Gastroesophageal sphincter (tissue), 3 donors: Measurements from ENCODE around the gene OR52B6.

Source experiments
- EP300 ChIP-seq: sonication (generic); formaldehyde crosslinking; IDR thresholded peaks from one replicate; pipeline ENCODE4 v1.6.1; 2017; ENCODE audit warnings: antibody characterized with exemption, mild to moderate bottlenecking
- POLR2AphosphoS5 ChIP-seq: sonication (generic); formaldehyde crosslinking; IDR thresholded peaks from one replicate; pipeline ENCODE4 v1.6.1; 2017; ENCODE audit warnings: antibody characterized with exemption
- TF ChIP-seq, protein P1 (sequence below), 4 experiments: fragments of 200-600 bp in 2 of 4; fragments of 450-650 bp in 2 of 4; sonication (generic) in 1 of 4; IDR thresholded peaks; one replicate each; pipeline ENCODE4 v1.5.1; 2017 to 2019; ENCODE audit warnings: antibody characterized with exemption in 4 of 4, mild to moderate bottlenecking in 2 of 4, moderate library complexity in 2 of 4

DNA sequence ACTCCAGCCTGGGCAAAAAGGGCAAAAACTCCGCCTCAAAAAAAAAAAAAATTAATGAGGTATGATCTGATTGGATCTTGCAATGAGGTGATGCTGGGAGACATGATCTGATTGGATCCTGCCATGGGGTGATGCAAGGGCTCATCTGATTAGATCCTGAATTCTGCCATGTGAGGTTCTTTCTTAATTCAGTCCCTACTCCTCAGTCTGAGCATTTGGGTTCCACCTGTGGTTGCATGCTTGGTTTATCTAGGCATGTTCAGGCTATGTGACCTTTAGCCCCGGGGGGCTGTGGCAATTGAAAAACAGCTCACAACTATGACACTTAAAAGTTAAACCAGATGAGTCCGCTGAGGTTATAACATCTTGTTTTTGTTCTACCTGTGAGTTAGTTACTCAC lies 10.9 kb downstream of the OR52B6 start:
- TF ChIP-seq, protein P1, sequence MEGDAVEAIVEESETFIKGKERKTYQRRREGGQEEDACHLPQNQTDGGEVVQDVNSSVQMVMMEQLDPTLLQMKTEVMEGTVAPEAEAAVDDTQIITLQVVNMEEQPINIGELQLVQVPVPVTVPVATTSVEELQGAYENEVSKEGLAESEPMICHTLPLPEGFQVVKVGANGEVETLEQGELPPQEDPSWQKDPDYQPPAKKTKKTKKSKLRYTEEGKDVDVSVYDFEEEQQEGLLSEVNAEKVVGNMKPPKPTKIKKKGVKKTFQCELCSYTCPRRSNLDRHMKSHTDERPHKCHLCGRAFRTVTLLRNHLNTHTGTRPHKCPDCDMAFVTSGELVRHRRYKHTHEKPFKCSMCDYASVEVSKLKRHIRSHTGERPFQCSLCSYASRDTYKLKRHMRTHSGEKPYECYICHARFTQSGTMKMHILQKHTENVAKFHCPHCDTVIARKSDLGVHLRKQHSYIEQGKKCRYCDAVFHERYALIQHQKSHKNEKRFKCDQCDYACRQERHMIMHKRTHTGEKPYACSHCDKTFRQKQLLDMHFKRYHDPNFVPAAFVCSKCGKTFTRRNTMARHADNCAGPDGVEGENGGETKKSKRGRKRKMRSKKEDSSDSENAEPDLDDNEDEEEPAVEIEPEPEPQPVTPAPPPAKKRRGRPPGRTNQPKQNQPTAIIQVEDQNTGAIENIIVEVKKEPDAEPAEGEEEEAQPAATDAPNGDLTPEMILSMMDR (IDR thresholded peaks at IDR 0.05): no peak
- TF ChIP-seq POLR2AphosphoS5 (no peak), EP300 (no peak)
